H9 (cell line): ENCODE measurements around the gene NRM. TPM values are rescaled to one million over a fixed set of nuclear protein-coding genes. Genes with fewer than 3 reads are reported as not detected.

Experiments used
- DNase-seq: peaks from one replicate; pipeline ENCODE4 v3.0.0-alpha.2; 2017
- H2AFZ ChIP-seq: one replicate; pipeline ENCODE4 v1.6.1; 2013; ENCODE audit warnings: mild to moderate bottlenecking, low read length, control low read depth, moderate library complexity
- H2AK5ac ChIP-seq: 2 replicates; pipeline ENCODE4 v1.6.1; 2013; ENCODE audit warnings: low read length, control low read depth, mixed read lengths; ENCODE audit not compliant: insufficient read length
- H2BK120ac ChIP-seq: one replicate; pipeline ENCODE4 v1.6.1; 2013; ENCODE audit warnings: low read depth, mild to moderate bottlenecking, low read length, control low read depth, inconsistent platforms; ENCODE audit not compliant: poor library complexity, severe bottlenecking
- H2BK12ac ChIP-seq: 2 replicates; pipeline ENCODE4 v1.6.1; 2013; ENCODE audit warnings: low read length, control low read depth, mixed read lengths, low read depth; ENCODE audit not compliant: insufficient read length
- H2BK15ac ChIP-seq: 2 replicates; pipeline ENCODE4 v1.6.1; 2013; ENCODE audit warnings: low read depth, low read length, control low read depth
- H2BK20ac ChIP-seq: one replicate; pipeline ENCODE4 v1.6.1; 2013; ENCODE audit warnings: low read depth, mild to moderate bottlenecking, low read length, control low read depth, inconsistent platforms; ENCODE audit not compliant: poor library complexity, severe bottlenecking
- H2BK5ac ChIP-seq: 2 replicates; pipeline ENCODE4 v1.6.1; 2013; ENCODE audit warnings: low read length, control low read depth, mixed read lengths; ENCODE audit not compliant: insufficient read length
- H3K14ac ChIP-seq: 2 replicates; pipeline ENCODE4 v1.6.1; 2013; ENCODE audit warnings: low read length, control low read depth; ENCODE audit not compliant: insufficient read depth
- H3K18ac ChIP-seq: 2 replicates; pipeline ENCODE4 v1.6.1; 2013; ENCODE audit warnings: low read depth, mild to moderate bottlenecking, mixed read lengths, low read length, control low read depth; ENCODE audit not compliant: insufficient read length
- H3K23ac ChIP-seq: 2 replicates; pipeline ENCODE4 v1.6.1; 2013; ENCODE audit warnings: low read length, control low read depth, mixed read lengths, low read depth; ENCODE audit not compliant: insufficient read length
- H3K23me2 ChIP-seq: 2 replicates; pipeline ENCODE4 v1.6.1; 2013; ENCODE audit warnings: low read depth, mild to moderate bottlenecking, mixed read lengths, low read length, control low read depth; ENCODE audit not compliant: insufficient read length, poor library complexity, severe bottlenecking
- H3K27ac ChIP-seq: 2 replicates; pipeline ENCODE4 v1.5.1; 2013; ENCODE audit warnings: low read length, control low read depth, mixed read lengths, low read depth; ENCODE audit not compliant: insufficient read length
- H3K27me3 ChIP-seq: 2 replicates; pipeline ENCODE4 v1.6.1; 2013; ENCODE audit warnings: low read length, control low read depth, inconsistent platforms; ENCODE audit not compliant: insufficient read depth
- H3K4ac ChIP-seq: 2 replicates; pipeline ENCODE4 v1.6.1; 2013; ENCODE audit warnings: low read depth, mild to moderate bottlenecking, control low read depth, inconsistent platforms, low read length, moderate library complexity
- H3K4me1 ChIP-seq: 2 replicates; pipeline ENCODE4 v1.6.1; 2013; ENCODE audit warnings: low read length, control low read depth, inconsistent platforms; ENCODE audit not compliant: insufficient read depth
- H3K4me2 ChIP-seq: 2 replicates; pipeline ENCODE4 v1.6.1; 2013; ENCODE audit warnings: low read length, control low read depth, mixed read lengths; ENCODE audit not compliant: insufficient read length, insufficient read depth
- H3K56ac ChIP-seq: 2 replicates; pipeline ENCODE4 v1.6.1; 2013; ENCODE audit warnings: low read depth, mild to moderate bottlenecking, mixed read lengths, low read length, control low read depth; ENCODE audit not compliant: insufficient read length
- H3K79me1 ChIP-seq: 2 replicates; pipeline ENCODE4 v1.6.1; 2013; ENCODE audit warnings: low read depth, mild to moderate bottlenecking, moderate library complexity, low read length, control low read depth, inconsistent platforms; ENCODE audit not compliant: insufficient read depth, poor library complexity, severe bottlenecking
- H3K79me2 ChIP-seq: 2 replicates; pipeline ENCODE4 v1.6.1; 2013; ENCODE audit warnings: low read length, control low read depth, inconsistent platforms; ENCODE audit not compliant: insufficient read depth
- H3K9ac ChIP-seq: 2 replicates; pipeline ENCODE4 v1.6.1; 2013; ENCODE audit warnings: low read length, control low read depth, mixed read lengths; ENCODE audit not compliant: insufficient read length; ENCODE audit errors: extremely low read depth
- H3K9me3 ChIP-seq: one replicate; pipeline ENCODE4 v1.6.1; 2013; ENCODE audit warnings: low read depth, low read length, inconsistent platforms; ENCODE audit not compliant: control insufficient read depth
- H3T11ph ChIP-seq: one replicate; pipeline ENCODE4 v1.6.1; 2013; ENCODE audit warnings: mild to moderate bottlenecking, low read length, control low read depth, inconsistent platforms
- H4K20me1 ChIP-seq: one replicate; pipeline ENCODE4 v1.6.1; 2013; ENCODE audit not compliant: control insufficient read depth, insufficient read length, insufficient read depth
- H4K5ac ChIP-seq: 2 replicates; pipeline ENCODE4 v1.6.1; 2013; ENCODE audit warnings: low read depth, mild to moderate bottlenecking, mixed read lengths, low read length, control low read depth; ENCODE audit not compliant: insufficient read length
- H4K8ac ChIP-seq: replicated peaks from 2 replicates; pipeline ENCODE4 v1.6.1; 2013; ENCODE audit warnings: low read length, control low read depth, mixed read lengths, low read depth; ENCODE audit not compliant: insufficient read length
- H4K91ac ChIP-seq: 2 replicates; pipeline ENCODE4 v1.6.1; 2013; ENCODE audit warnings: low read depth, mild to moderate bottlenecking, moderate library complexity, mixed read lengths, low read length, control low read depth; ENCODE audit not compliant: insufficient read length
- H3K27ac Mint-ChIP-seq, 3 experiments: 2 replicates in 2 of 3; 3 replicates in 1 of 3; pipeline ENCODE4 v1.8.0; 2020 to 2021; ENCODE audit warnings: mixed read lengths in 3 of 3, mild to moderate bottlenecking in 1 of 3, moderate library complexity in 1 of 3
- H3K27me3 Mint-ChIP-seq: 2 replicates; pipeline ENCODE4 v1.8.0; 2021; ENCODE audit warnings: low read depth, mild to moderate bottlenecking, moderate library complexity, mixed read lengths
- H3K36me3 Mint-ChIP-seq, 3 experiments: 2 replicates in 2 of 3; 3 replicates in 1 of 3; pipeline ENCODE4 v1.8.0; 2020 to 2021; ENCODE audit warnings: low read depth in 3 of 3, mixed read lengths in 3 of 3; ENCODE audit not compliant: insufficient read depth in 1 of 3
- H3K4me1 Mint-ChIP-seq, 2 experiments: 2 replicates each; pipeline ENCODE4 v1.8.0; 2020; ENCODE audit warnings: mixed read lengths in 2 of 2
- H3K4me3 Mint-ChIP-seq, 2 experiments: 2 replicates in 1 of 2; 3 replicates in 1 of 2; pipeline ENCODE4 v1.8.0; 2020 to 2021; ENCODE audit warnings: mild to moderate bottlenecking in 2 of 2, mixed read lengths in 2 of 2, moderate library complexity in 1 of 2
- H3K9me3 Mint-ChIP-seq, 2 experiments: 2 replicates in 1 of 2; 3 replicates in 1 of 2; pipeline ENCODE4 v1.8.0; 2020; ENCODE audit warnings: mild to moderate bottlenecking in 2 of 2, mixed read lengths in 2 of 2, moderate library complexity in 1 of 2
- WGBS: extraction: QIAGEN DNeasy Blood & Tissue Kit; methylation state at CpG from one replicate; pipeline ENCODE4 v1.1.7; 2013; ENCODE audit warnings: missing lambda C conversion rate, low lambda C conversion rate, mixed read lengths; ENCODE audit not compliant: insufficient read length; ENCODE audit errors: extremely low coverage; 5-methylcytosine and 5-hydroxymethylcytosine counted together
- total RNA-seq: library from RNA; stranded (reverse); gene quantifications from 2 replicates; pipeline ENCODE4 v1.2.1, GENCODE V29; 2021
- TF ChIP-seq, protein P1 (sequence below): fragments of 200-600 bp; sonication (generic); conservative IDR thresholded peaks from 3 replicates; pipeline ENCODE4 v1.8.0; 2021; ENCODE audit warnings: antibody characterized with exemption, mild to moderate bottlenecking

NRM gene
- total RNA-seq, 1 experiment from 2014 or later, result 36.5 TPM

DNA sequence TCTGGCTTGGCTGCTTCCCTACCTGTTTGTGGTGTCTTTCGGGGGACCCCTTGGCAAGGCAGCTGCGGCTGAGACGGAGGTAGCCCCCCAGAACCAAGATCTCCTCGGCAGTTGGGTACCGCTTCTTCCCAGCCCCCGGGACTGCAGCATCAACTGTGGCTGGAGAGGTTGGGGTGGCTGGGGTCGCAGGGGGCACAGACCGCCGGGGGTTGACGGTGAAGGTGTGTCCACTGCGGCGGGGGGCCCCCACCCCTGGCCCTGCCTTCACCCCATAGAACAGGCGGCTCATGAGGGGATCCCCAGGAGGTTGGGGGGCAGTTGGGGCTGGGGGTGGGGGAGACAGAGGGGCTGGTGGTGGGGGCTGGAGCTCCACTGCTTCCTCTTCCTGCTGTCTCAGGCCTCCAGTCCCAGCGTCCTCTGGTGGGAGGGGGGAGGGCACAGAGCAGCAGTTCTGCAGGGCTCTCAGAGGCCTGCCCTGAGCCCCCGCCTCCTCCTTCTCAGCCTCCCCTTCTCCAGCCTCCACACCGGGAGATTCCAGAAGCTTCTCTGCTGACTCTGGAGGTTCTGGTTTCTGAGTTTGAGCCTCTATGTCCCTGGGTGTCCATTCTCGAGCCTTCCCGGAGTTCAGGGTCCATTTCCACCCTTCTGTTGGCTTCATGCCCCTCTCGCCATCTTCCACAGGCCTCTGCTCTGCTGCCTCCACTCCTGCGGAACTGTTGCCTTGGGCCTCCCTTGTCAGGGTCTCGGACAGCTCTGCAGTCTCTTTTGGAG is 6.2 kb downstream of the NRM start:
- Mint-ChIP-seq H3K4me3 (peak overlapping the region; percentile 35 to 88), H3K27me3 (peaks cover 3% of the 10 kb centered on the region; the same call in 1 of the 2 replicates), H3K27ac (peak overlapping the region in 1 of 3 experiments; percentile 14; a peak in 3 of 7 replicates), H3K9me3 (no peaks in the 10 kb centered on the region; a peak in 1 of 5 replicates), H3K36me3 (peaks cover 7 to 27% (median 18%) of the 10 kb centered on the region in 3 experiments; a peak in 6 of 7 replicates), H3K4me1 (peaks cover 68 to 72% of the 10 kb centered on the region in 2 experiments)
- Histone ChIP-seq H2BK5ac (no peak overlapping the region), H4K20me1 (no peaks in the 10 kb centered on the region), H3K23ac (no peak overlapping the region), H3K4ac (no peak overlapping the region), H3K27me3 (no peaks in the 10 kb centered on the region), H4K5ac (no peak overlapping the region), H3K23me2 (peaks cover 22% of the 10 kb centered on the region), H4K8ac (no peak overlapping the region), H2BK20ac (no peak overlapping the region), H2BK12ac (no peak overlapping the region), H3K79me1 (no peaks in the 10 kb centered on the region), H3K18ac (no peak overlapping the region), H3K79me2 (peaks cover 2% of the 10 kb centered on the region; the same call in 1 of the 2 replicates), H2AFZ (no peak overlapping the region), H3T11ph (no peak overlapping the region), H2BK120ac (no peak overlapping the region), H3K27ac (no peak overlapping the region), H3K4me1 (peaks cover 14% of the 10 kb centered on the region; the same call in 1 of the 2 replicates), H3K56ac (no peak overlapping the region), H2BK15ac (no peak overlapping the region), H3K9ac (no peak overlapping the region), H3K4me2 (peak overlapping the region; percentile 40), H3K14ac (no peak overlapping the region; the same call in 1 of the 2 replicates), H2AK5ac (no peak overlapping the region), H3K9me3 (no peaks in the 10 kb centered on the region), H4K91ac (no peak overlapping the region)
- TF ChIP-seq, protein P1, sequence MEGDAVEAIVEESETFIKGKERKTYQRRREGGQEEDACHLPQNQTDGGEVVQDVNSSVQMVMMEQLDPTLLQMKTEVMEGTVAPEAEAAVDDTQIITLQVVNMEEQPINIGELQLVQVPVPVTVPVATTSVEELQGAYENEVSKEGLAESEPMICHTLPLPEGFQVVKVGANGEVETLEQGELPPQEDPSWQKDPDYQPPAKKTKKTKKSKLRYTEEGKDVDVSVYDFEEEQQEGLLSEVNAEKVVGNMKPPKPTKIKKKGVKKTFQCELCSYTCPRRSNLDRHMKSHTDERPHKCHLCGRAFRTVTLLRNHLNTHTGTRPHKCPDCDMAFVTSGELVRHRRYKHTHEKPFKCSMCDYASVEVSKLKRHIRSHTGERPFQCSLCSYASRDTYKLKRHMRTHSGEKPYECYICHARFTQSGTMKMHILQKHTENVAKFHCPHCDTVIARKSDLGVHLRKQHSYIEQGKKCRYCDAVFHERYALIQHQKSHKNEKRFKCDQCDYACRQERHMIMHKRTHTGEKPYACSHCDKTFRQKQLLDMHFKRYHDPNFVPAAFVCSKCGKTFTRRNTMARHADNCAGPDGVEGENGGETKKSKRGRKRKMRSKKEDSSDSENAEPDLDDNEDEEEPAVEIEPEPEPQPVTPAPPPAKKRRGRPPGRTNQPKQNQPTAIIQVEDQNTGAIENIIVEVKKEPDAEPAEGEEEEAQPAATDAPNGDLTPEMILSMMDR, result no peak
- DNase-seq, result no peak
- no CpG with 5 or more reads among the region's 21 CpGs for WGBS
